Measurements from ENCODE around the gene CNOT8.
"Not testable (repeated sequence)": the region's sequence is repeated elsewhere in the genome, so short reads cannot be mapped to it uniquely, and the experiment has no call there.

CNOT8 gene

DNA sequence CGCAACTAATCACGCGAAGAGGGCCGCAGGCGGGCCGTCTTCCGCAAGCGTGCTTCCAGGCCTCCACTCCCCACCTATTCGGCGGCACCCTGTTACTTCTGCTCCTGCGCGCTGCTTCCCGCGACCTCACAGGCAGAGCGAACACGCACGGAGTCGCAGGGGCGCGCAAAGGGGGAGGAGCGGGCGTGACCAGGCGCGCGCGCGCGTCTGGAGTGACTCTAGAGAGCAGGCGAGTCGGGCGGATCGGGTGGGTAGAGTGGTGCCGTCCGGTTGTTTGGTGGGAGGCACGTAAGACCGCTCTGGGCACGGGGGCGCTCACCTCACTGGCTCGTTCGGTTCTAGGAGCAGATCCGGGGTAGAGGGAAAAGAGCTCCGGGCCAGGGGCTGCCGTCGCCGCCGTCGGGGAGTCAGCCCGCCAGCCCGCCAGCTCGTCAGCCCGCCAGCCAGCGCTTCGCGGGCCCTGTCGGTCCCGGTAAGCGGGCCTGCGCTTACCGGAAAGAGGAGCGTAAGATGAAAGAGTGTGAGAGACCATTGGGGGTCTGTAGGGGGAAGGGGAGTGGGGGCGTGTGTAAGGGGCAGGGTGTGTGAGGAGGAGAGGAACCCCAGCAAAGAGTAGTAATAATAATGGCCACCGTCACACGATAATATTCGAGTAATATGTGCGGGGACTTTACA lies at the start of gene CNOT8:
Gene CNOT8, plus strand, starts transcription at position 331 of the 675 bp plus-strand sequence. CDS start 4,652 bp downstream, outside the sequence.
- peak; percentile 92 to 96 (median 93) for DNase-seq (ENCODE audit: low read depth in 3 of 3, low spot score in 1 of 3)

DNA sequence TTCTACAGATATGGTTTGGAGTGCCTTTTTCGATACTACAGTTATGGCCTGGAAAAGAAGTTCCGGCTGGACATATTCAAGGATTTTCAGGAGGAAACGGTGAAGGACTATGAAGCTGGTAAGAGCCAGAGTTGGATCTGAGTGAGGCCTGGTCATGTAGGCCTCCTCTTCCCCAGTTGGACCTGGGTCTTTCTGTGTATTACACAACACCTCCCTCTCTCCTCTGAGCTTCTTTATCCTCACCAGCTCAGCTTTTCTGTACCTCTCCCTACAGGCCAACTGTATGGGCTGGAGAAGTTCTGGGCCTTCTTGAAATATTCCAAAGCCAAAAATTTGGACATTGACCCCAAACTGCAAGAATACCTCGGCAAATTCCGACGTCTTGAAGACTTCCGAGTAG lies 47.2 kb upstream of the CNOT8 start:
- no peak for DNase-seq (ENCODE audit: low read depth in 3 of 3, low spot score in 1 of 3)

DNA sequence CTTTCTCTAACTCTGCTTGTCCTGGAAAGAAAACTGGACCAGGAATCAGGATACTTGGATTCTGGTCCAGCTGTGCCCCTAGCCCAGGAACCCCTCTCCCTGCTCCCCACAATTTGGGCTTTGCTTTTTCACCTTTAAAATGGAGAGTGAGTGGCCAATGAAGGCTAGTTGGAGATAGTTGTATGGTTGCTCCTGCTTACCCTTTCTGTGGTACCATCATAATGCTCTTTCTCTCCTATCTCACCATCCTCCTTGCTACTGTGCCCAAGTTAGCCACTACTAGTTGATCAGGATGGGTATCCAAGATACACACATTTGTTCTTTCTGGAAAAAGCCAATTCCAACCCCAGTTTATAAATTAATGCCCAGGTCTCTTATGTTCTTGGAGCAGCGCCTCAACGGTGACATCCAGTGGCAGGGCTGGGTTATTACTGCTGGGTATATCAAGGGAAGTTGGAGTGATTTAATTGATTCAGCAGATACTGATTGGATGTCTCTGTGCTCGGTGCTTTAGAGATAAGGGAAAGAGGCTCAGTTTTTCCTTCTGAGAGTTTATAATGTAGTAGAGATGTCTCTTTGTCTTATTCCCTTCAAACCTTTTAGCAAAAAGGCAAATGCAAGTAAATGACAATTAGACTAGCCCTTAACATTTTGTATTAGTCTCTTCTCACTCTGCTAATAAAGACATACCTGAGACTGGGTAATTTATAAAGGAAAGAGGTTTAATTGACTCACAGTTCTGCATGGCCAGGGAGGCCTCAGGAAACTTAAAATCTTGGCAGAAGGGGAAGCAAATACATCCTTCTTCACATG lies 46.6 kb upstream of the CNOT8 start:
- peak; percentile 19 to 39 (median 35) for DNase-seq (ENCODE audit: low read depth in 3 of 3, low spot score in 1 of 3)

- no peak for DNase-seq (ENCODE audit: low read depth in 3 of 3, low spot score in 1 of 3)
Measured at GRCh38 chr5:154813158-154813557, 45.3 kb upstream of the CNOT8 start.

GRCh38 chr5:154813736-154814135 lies 44.7 kb upstream of the CNOT8 start:
- no peak for DNase-seq (ENCODE audit: low read depth in 3 of 3, low spot score in 1 of 3)

GRCh38 chr5:154815025-154815424 lies 43.4 kb upstream of the CNOT8 start:
- no peak for DNase-seq (ENCODE audit: low read depth in 3 of 3, low spot score in 1 of 3)

DNA sequence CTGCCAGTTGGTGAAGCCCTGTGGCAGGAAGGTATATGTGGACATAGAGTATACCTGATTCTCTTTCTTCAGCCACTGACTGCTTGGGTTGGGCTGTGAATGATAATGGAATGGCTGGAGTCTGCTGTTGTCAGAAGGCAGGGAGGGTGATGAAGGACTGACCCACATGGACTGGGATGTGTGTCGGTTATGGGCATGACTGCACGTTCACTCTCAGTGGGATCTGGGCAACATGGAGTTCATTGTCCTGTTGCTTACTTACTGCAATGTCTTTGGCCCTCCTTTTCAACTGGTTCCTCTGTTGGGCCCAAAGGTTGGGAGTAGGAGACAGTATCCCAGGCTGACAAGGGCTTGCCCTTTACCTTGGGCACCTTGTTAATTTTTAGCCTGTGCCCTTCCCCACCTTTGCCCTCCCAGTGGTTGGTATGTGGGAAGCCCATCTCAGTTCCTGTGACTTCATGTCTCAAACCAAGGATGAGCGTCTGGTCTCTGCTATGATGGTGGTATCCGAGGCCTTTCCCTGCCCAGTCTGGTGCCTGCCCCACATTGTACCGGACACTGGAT lies 42.7 kb upstream of the CNOT8 start:
- DNase-seq (ENCODE audit: low read depth in 3 of 3, low spot score in 1 of 3): no peak

- no peak for DNase-seq (ENCODE audit: low read depth in 3 of 3, low spot score in 1 of 3)
Measured at GRCh38 chr5:154816891-154817492, 41.4 kb upstream of the CNOT8 start.

DNA sequence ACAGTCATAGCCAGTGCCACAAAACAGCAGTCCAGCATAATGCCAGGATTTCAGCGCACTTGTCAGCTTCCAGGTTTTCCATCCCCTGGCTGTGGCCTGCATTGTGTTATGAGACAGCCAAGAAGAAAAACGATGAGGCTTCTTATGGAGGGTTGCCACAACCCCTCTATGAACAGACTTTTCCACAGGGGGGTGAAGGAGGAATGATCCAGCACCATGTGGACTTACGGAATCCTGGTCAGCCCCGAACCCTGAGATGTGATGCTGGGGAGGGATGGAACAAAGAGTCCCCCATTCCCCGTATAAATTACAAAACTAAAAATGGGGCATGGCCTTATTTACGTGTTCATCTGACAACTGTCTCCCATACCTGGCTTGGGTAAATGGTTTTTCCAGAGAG lies 40.6 kb upstream of the CNOT8 start:
- no peak for DNase-seq (ENCODE audit: low read depth in 3 of 3, low spot score in 1 of 3)

GRCh38 chr5:154818471-154819116 lies 39.8 kb upstream of the CNOT8 start:
- no peak for DNase-seq (ENCODE audit: low read depth in 3 of 3, low spot score in 1 of 3)

GRCh38 chr5:154819546-154819945 lies 38.9 kb upstream of the CNOT8 start:
- DNase-seq (ENCODE audit: low read depth in 3 of 3, low spot score in 1 of 3): no peak

- no peak for DNase-seq (ENCODE audit: low read depth in 3 of 3, low spot score in 1 of 3)
Measured at GRCh38 chr5:154820383-154820782, 38.0 kb upstream of the CNOT8 start.

- DNase-seq (ENCODE audit: low read depth in 3 of 3, low spot score in 1 of 3): not testable (repeated sequence)
Measured at GRCh38 chr5:154822896-154823295, 35.5 kb upstream of the CNOT8 start.

DNA sequence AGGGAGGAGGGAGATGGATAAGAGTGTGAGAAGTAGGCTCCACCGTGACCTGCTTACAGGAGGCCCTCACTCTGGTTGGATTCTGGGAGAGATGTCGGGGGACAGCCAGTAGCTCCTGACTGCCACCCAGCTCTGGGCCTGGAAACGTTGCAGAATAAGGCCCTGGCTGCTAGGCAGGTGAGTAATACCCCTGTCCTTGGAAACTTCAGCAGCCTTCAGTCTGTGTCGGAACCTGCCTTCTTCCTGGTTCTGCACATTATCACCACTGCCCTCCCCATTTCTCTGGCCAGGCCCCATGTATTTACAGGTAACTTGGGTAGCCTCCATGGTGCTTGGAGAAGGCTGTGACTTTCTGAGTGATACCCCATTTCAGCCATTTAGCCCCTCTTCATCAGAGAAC lies 34.8 kb upstream of the CNOT8 start:
- DNase-seq (ENCODE audit: low read depth in 3 of 3, low spot score in 1 of 3): no peak

- no peak for DNase-seq (ENCODE audit: low read depth in 3 of 3, low spot score in 1 of 3)
Measured at GRCh38 chr5:154824070-154824469, 34.4 kb upstream of the CNOT8 start.

DNA sequence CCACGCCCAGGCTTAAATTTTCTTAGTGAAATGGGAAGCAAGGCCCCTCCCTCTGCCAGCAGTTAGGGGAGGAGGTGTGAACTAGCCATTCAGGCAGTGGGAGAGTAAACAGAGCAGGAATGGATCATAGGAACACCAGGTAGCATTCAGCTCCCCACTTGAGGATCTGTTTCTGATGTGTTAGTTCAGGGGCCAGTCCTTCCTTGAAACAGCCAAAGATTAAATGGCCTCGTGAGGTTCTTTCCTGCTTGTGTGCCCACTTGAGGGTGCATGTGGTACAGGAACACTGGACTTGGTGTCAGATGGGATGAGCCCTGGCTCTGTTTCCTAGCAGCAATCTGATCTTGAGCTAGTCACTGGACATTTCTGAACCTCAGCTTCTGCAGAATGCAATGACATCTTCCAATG lies 29.2 kb upstream of the CNOT8 start:
- no peak for DNase-seq (ENCODE audit: low read depth in 3 of 3, low spot score in 1 of 3)

DNA sequence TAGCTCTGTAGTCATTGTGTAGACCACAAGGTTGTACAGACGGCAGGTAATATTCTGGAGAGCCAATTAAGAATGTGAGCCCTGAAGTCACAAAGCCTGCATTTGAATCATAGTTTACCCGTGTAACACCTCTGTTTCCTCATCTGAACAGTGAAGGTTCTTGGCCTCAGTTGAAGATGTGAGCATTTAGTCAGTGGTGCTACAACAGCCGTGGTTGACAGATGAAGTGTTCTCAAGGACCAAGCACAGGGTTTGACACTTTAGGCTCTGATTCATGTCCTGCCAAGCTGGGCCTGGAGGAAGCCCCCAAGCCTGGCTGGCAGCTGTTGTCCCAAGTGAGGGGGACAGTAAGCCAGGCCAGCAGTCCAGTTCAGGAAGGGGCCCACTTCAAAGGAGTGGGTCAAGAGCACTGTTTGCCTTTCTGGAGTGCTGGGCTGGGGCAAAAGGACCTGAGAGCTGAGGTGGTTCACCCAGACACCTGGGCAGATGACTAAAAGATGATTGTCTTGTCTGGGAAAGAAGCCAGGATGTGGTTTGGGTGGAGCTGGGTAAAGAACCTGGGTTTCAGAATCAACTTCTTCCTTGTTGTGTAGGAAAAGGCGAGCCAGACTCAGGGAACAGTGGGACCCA lies 28.7 kb upstream of the CNOT8 start:
- DNase-seq (ENCODE audit: low read depth in 3 of 3, low spot score in 1 of 3): no peak

DNA sequence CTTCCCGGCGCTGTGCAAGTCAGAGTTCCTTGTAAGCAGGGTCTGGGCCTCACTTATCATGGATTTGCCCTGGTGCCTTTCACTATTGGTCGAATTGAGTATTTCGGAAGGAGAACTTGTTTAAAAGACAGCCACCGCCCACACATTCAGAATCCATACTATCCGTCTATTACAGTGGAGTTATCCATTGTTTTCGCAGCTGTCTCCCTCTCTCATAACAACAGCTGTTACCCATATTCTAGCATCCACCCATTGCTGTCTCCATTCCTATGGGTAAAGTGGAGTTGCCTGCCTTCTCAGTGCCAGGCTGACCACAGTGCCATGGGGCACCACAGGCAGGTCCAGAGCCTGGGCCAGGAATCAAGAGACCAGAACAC lies 28.2 kb upstream of the CNOT8 start:
- DNase-seq (ENCODE audit: low read depth in 3 of 3, low spot score in 1 of 3): no peak

DNA sequence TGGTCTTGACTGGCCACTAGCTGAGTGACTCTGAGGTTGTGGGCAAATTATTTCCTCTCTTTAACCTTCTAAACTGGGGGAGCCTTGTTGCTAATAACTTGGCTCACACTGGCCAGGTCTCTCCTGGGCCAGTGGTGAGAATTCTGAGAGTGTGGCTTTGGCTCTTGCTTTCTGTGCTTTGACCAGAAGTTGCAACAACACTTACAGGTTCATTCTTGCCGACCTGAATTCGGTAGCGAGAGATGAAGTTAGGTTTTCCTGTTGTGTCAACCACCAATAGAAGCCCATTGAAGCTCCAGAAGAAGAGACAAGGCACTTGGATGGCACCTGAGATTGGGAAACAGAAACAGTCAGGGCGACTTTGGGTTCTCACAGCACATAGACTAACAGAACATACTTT lies 27.8 kb upstream of the CNOT8 start:
- DNase-seq (ENCODE audit: low read depth in 3 of 3, low spot score in 1 of 3): no peak

- DNase-seq (ENCODE audit: low read depth in 3 of 3, low spot score in 1 of 3): no peak
Measured at GRCh38 chr5:154831451-154831850, 27.0 kb upstream of the CNOT8 start.

- DNase-seq (ENCODE audit: low read depth in 3 of 3, low spot score in 1 of 3): not testable (repeated sequence)
Measured at GRCh38 chr5:154832804-154833203, 25.6 kb upstream of the CNOT8 start.
